GM19397 (cell line): ENCODE measurements around the gene ICA1L.
"Not testable (repeated sequence)": the region's sequence is repeated elsewhere in the genome, so short reads cannot be mapped to it uniquely, and the experiment has no call there.

Experiments used
- ATAC-seq: cut with Tn5 transposase; IDR thresholded peaks from one replicate; pipeline ENCODE4 v1.9.1; 2021; ENCODE audit warnings: mild to moderate bottlenecking, moderate library complexity; ENCODE audit not compliant: unreplicated experiment

Gene ICA1L

GRCh38 chr2:202847693-202848524 lies 23.7 kb downstream of the ICA1L start:
- ATAC-seq: no peak

GRCh38 chr2:202844656-202845055 lies 26.9 kb downstream of the ICA1L start:
- ATAC-seq: no peak

- ATAC-seq: no peak
Observed at GRCh38 chr2:202842690-202843089, 28.9 kb downstream of the ICA1L start.

GRCh38 chr2:202841090-202841867 lies 30.3 kb downstream of the ICA1L start:
- ATAC-seq: no peak

GRCh38 chr2:202831242-202832220 lies 40.0 kb downstream of the ICA1L start:
- ATAC-seq: no peak

- no peak for ATAC-seq
Observed at GRCh38 chr2:202824901-202825300, 46.7 kb downstream of the ICA1L start.

GRCh38 chr2:202822411-202822810 lies 49.2 kb downstream of the ICA1L start:
- ATAC-seq: no peak

- no peak for ATAC-seq
Observed at GRCh38 chr2:202821206-202822160, 50.1 kb downstream of the ICA1L start.

- no peak for ATAC-seq
Observed at GRCh38 chr2:202818321-202818720, 53.2 kb downstream of the ICA1L start.

- ATAC-seq: no peak
Observed at GRCh38 chr2:202817771-202818170, 53.8 kb downstream of the ICA1L start.

- ATAC-seq: no peak
Observed at GRCh38 chr2:202815548-202816360, 55.8 kb downstream of the ICA1L start.

GRCh38 chr2:202814226-202814625 lies 57.3 kb downstream of the ICA1L start:
- ATAC-seq: no peak

GRCh38 chr2:202813387-202813786 lies 58.2 kb downstream of the ICA1L start:
- no peak for ATAC-seq

- no peak for ATAC-seq
Observed at GRCh38 chr2:202808754-202809153, 62.8 kb downstream of the ICA1L start.

GRCh38 chr2:202807431-202808138 lies 64.0 kb downstream of the ICA1L start:
- ATAC-seq: not testable (repeated sequence)

- not testable (repeated sequence) for ATAC-seq
Observed at GRCh38 chr2:202805911-202806310, 65.7 kb downstream of the ICA1L start.

- ATAC-seq: no peak
Observed at GRCh38 chr2:202797944-202798343, 73.6 kb downstream of the ICA1L start.

- no peak for ATAC-seq
Observed at GRCh38 chr2:202790676-202791075, 80.9 kb downstream of the ICA1L start.
